ENCODE data around the gene ALG9.

Gene ALG9, protein sequence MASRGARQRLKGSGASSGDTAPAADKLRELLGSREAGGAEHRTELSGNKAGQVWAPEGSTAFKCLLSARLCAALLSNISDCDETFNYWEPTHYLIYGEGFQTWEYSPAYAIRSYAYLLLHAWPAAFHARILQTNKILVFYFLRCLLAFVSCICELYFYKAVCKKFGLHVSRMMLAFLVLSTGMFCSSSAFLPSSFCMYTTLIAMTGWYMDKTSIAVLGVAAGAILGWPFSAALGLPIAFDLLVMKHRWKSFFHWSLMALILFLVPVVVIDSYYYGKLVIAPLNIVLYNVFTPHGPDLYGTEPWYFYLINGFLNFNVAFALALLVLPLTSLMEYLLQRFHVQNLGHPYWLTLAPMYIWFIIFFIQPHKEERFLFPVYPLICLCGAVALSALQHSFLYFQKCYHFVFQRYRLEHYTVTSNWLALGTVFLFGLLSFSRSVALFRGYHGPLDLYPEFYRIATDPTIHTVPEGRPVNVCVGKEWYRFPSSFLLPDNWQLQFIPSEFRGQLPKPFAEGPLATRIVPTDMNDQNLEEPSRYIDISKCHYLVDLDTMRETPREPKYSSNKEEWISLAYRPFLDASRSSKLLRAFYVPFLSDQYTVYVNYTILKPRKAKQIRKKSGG

DNA sequence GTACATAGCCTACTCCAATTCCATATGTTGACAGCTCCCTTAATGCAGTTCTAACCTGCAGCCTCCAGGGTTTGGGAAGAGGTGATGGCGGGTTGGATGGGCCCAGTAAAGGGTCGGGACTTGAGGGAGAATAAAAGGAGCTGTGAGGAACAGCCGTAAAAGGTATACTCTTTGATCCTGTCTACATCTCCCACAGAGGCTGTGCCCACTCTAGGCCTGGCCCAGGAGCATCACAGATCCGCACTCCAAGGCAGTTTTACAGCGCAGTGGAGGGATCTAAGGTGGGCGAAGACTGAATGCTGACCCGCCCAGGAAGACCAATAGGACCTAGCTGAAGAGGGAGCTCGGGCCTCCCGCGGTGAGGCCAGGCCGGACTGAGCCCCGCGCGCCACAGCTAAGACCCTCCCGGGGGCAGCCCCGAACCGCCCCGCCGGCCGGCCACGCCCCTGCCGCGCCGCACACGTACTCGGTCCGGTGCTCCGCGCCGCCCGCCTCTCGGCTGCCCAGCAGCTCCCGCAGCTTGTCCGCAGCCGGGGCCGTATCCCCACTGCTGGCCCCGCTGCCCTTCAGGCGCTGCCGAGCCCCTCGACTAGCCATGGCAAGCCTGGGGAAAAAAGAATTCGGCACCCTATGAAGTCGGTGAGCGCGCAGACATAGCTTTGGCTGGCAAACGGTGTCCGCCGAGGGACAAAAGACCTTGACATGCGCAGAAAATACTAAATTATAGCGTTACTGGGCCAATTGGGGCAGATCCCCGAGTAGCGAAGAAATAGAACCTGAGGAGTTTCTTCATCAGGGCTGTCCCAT, at the start of gene ALG9:
Gene ALG9 (minus strand): TSS at position 696 of the 807 bp plus-strand sequence. CDS start 99 bp downstream, at position 597.
- no peak for TF ChIP-seq EP300 (IDR thresholded peaks at IDR 0.05; ENCODE audit: borderline replicate concordance)
- TF ChIP-seq FOXM1 (IDR thresholded peaks at IDR 0.05; ENCODE audit: borderline replicate concordance, low read depth): no peak
- peak; percentile 66; the same call in 1 of the 2 replicates for TF ChIP-seq ZBTB7A (IDR thresholded peaks at IDR 0.05; ENCODE audit: low read depth)
- TF ChIP-seq EGR1 (IDR thresholded peaks at IDR 0.05): no peak
- no peak for TF ChIP-seq CEBPB (IDR thresholded peaks at IDR 0.05)
- TF ChIP-seq CREB1 (IDR thresholded peaks at IDR 0.05; ENCODE audit: low read depth): no peak
- TF ChIP-seq TCF12 (IDR thresholded peaks at IDR 0.05; ENCODE audit: low read depth): no peak
- no peak for TF ChIP-seq NFIC (IDR thresholded peaks at IDR 0.05)
- no peak for TF ChIP-seq TEAD4 (IDR thresholded peaks at IDR 0.05)
- TF ChIP-seq TAF1 (IDR thresholded peaks at IDR 0.05; ENCODE audit: low read depth): peak; percentile 30; the same call in 1 of the 2 replicates
- TF ChIP-seq YY1 (IDR thresholded peaks at IDR 0.05; ENCODE audit: low read depth): peak; percentile 81

- TF ChIP-seq ZBTB7A (IDR thresholded peaks at IDR 0.05; ENCODE audit: low read depth) (no peak), CEBPB (IDR thresholded peaks at IDR 0.05) (no peak), FOXM1 (IDR thresholded peaks at IDR 0.05; ENCODE audit: borderline replicate concordance, low read depth) (no peak), TCF12 (IDR thresholded peaks at IDR 0.05; ENCODE audit: low read depth) (no peak), TEAD4 (IDR thresholded peaks at IDR 0.05) (no peak), EGR1 (IDR thresholded peaks at IDR 0.05) (no peak)
- TF ChIP-seq, protein P1, sequence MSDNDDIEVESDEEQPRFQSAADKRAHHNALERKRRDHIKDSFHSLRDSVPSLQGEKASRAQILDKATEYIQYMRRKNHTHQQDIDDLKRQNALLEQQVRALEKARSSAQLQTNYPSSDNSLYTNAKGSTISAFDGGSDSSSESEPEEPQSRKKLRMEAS (IDR thresholded peaks at IDR 0.05): no peak
These were observed 49.5 kb upstream of the ALG9 start for GRCh38 chr11:111920908-111921307.

GRCh38 chr11:111918390-111919256, 47.2 kb upstream of the ALG9 start, which contains the start of gene C11orf52:
C11orf52 (plus strand) TSS chr11:111918913; CDS start chr11:111918973, 60 bp downstream.
- peak; percentile 57 for TF ChIP-seq NFIC (IDR thresholded peaks at IDR 0.05)
- TF ChIP-seq, protein P1 (IDR thresholded peaks at IDR 0.05): peak; percentile 50
- peak; percentile 36; the same call in 1 of the 2 replicates for TF ChIP-seq TEAD4 (IDR thresholded peaks at IDR 0.05)
- TF ChIP-seq TCF12 (IDR thresholded peaks at IDR 0.05; ENCODE audit: low read depth): peak; percentile 70; the same call in 1 of the 2 replicates
- TF ChIP-seq ZBTB7A (IDR thresholded peaks at IDR 0.05; ENCODE audit: low read depth): no peak
- peak; percentile 61; the same call in 1 of the 2 replicates for TF ChIP-seq EP300 (IDR thresholded peaks at IDR 0.05; ENCODE audit: borderline replicate concordance)
- TF ChIP-seq CREB1 (IDR thresholded peaks at IDR 0.05; ENCODE audit: low read depth): no peak
- no peak for TF ChIP-seq RAD21 (IDR thresholded peaks at IDR 0.05; ENCODE audit: low read depth)
- TF ChIP-seq FOXM1 (IDR thresholded peaks at IDR 0.05; ENCODE audit: borderline replicate concordance, low read depth): no peak

GRCh38 chr11:111917788-111918187, 46.4 kb upstream of the ALG9 start:
- TF ChIP-seq, protein P1 (IDR thresholded peaks at IDR 0.05): no peak
- no peak for TF ChIP-seq FOXM1 (IDR thresholded peaks at IDR 0.05; ENCODE audit: borderline replicate concordance, low read depth)
- no peak for TF ChIP-seq TEAD4 (IDR thresholded peaks at IDR 0.05)
- TF ChIP-seq YY1 (IDR thresholded peaks at IDR 0.05; ENCODE audit: low read depth): no peak
- TF ChIP-seq RAD21 (IDR thresholded peaks at IDR 0.05; ENCODE audit: low read depth): no peak

- TF ChIP-seq ZBTB7A (IDR thresholded peaks at IDR 0.05; ENCODE audit: low read depth) (no peak), RAD21 (IDR thresholded peaks at IDR 0.05; ENCODE audit: low read depth) (no peak), YY1 (IDR thresholded peaks at IDR 0.05; ENCODE audit: low read depth) (no peak), TEAD4 (IDR thresholded peaks at IDR 0.05) (no peak), NFIC (IDR thresholded peaks at IDR 0.05) (no peak), TCF12 (IDR thresholded peaks at IDR 0.05; ENCODE audit: low read depth) (no peak), TAF1 (IDR thresholded peaks at IDR 0.05; ENCODE audit: low read depth) (no peak), EP300 (IDR thresholded peaks at IDR 0.05; ENCODE audit: borderline replicate concordance) (no peak), CREB1 (IDR thresholded peaks at IDR 0.05; ENCODE audit: low read depth) (no peak), REST (IDR thresholded peaks at IDR 0.05; ENCODE audit: low read depth) (no peak), FOXM1 (IDR thresholded peaks at IDR 0.05; ENCODE audit: borderline replicate concordance, low read depth) (no peak), EGR1 (IDR thresholded peaks at IDR 0.05) (no peak), CEBPB (IDR thresholded peaks at IDR 0.05) (no peak)
- TF ChIP-seq, protein P2, sequence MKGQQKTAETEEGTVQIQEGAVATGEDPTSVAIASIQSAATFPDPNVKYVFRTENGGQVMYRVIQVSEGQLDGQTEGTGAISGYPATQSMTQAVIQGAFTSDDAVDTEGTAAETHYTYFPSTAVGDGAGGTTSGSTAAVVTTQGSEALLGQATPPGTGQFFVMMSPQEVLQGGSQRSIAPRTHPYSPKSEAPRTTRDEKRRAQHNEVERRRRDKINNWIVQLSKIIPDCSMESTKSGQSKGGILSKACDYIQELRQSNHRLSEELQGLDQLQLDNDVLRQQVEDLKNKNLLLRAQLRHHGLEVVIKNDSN (IDR thresholded peaks at IDR 0.05): no peak
- TF ChIP-seq, protein P1 (IDR thresholded peaks at IDR 0.05): no peak
These were observed 45.9 kb upstream of the ALG9 start for GRCh38 chr11:111917312-111917711.

All from Ishikawa (cell line).